ENCODE data around the gene SLC2A11. TPM values are rescaled to one million over a fixed set of nuclear protein-coding genes. Genes with fewer than 3 reads are reported as not detected.

SLC2A11 gene, protein sequence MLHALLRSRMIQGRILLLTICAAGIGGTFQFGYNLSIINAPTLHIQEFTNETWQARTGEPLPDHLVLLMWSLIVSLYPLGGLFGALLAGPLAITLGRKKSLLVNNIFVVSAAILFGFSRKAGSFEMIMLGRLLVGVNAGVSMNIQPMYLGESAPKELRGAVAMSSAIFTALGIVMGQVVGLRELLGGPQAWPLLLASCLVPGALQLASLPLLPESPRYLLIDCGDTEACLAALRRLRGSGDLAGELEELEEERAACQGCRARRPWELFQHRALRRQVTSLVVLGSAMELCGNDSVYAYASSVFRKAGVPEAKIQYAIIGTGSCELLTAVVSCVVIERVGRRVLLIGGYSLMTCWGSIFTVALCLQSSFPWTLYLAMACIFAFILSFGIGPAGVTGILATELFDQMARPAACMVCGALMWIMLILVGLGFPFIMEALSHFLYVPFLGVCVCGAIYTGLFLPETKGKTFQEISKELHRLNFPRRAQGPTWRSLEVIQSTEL
- 18.9 and 32.8 TPM in 2 replicates for total RNA-seq (2022)
- percentile 55 among the genes with signal in this experiment for Bru-seq, nascent RNA
- percentile 66 among the genes with signal in this experiment for BruChase-seq, experiment 1, labeled RNA remaining after a 6-hour chase
- BruChase-seq, experiment 2, labeled RNA remaining after a 2-hour chase = percentile 61 among the genes with signal in this experiment
- long read RNA-seq, partial matches to known transcripts = 6 of 12 reads
- long read RNA-seq, other reads (novel, unspliced or antisense) = 3 of 12 reads

DNA sequence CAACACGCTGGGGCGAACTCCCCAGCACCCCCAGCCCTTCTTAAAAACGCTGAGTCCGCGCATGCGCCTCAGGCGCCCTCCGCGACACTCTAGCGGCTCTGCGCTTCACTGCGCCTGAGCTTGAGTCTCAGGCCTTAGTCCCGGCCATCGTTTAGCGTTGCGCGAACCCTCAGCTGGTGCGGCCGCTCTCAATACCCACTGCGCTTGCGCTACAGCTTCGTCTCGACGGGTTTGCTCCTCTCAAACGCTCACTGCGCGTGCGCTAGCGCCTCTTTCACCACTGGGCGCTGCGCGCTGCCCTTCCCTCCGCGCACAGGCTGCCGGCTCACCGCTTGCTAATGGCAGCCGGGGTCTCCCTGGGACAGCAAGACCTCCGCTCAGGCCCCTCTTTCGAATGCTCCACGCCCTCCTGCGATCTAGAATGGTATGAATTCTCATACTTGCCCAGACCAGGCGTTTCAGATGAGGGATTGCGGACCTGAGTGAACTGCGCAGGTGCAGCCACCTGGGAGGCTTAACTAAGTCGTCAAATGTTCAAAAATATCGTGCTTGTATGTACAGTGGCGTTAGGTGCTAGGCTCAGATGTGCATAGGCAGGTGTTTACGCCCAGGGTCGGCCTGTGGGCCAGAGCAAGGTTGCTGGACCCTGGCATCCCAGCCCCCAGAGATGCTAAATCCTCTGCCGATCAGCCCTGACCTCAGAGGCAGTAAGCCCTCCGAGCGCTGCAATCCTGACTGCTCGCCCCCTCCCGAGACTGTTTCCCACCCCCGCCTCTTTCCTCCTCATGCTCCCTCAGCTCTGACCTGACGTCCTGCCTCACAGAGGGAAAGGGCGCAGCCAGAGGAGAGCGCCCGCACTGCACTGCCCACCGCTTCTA, at the start of gene SLC2A11:
TSS of gene SLC2A11 (plus strand) at position 270 of the 878 bp plus-strand sequence. CDS start at position 395, 125 bp downstream.
- intact Hi-C loops (cut with micrococcal nuclease; ENCODE audit: unreplicated experiment) = no loop called here
- Mint-ChIP-seq H3K9me3 (ENCODE audit: low read depth, unreplicated experiment) (no peaks in the 10 kb centered on the region), H3K4me3 (ENCODE audit: low read depth, unreplicated experiment) (peak within 1 kb of the TSS; percentile 95), H3K27me3 (ENCODE audit: unreplicated experiment) (no peaks in the 10 kb centered on the region), H3K27ac (ENCODE audit: unreplicated experiment) (peak within 1 kb of the TSS; percentile 74), H3K36me3 (ENCODE audit: insufficient read depth, unreplicated experiment) (peaks cover 22% of the 10 kb centered on the region), H3K4me1 (ENCODE audit: low read depth, unreplicated experiment) (peaks cover 21% of the 10 kb centered on the region)
- TSS peak; percentile 47 for BruUV-seq (replicated peaks)
- DNase-seq = peak; percentile 94
- TF ChIP-seq, protein P1, sequence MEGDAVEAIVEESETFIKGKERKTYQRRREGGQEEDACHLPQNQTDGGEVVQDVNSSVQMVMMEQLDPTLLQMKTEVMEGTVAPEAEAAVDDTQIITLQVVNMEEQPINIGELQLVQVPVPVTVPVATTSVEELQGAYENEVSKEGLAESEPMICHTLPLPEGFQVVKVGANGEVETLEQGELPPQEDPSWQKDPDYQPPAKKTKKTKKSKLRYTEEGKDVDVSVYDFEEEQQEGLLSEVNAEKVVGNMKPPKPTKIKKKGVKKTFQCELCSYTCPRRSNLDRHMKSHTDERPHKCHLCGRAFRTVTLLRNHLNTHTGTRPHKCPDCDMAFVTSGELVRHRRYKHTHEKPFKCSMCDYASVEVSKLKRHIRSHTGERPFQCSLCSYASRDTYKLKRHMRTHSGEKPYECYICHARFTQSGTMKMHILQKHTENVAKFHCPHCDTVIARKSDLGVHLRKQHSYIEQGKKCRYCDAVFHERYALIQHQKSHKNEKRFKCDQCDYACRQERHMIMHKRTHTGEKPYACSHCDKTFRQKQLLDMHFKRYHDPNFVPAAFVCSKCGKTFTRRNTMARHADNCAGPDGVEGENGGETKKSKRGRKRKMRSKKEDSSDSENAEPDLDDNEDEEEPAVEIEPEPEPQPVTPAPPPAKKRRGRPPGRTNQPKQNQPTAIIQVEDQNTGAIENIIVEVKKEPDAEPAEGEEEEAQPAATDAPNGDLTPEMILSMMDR (IDR thresholded peaks at IDR 0.05; ENCODE audit: unreplicated experiment) = peak; percentile 10
- CTCF ChIA-PET = interaction anchor here (0.5 to 2.3 kb wide), 22 partner anchors 8 to 1590 kb away, joined by 3 to 18 read pairs (median 4); partner anchors contain the start of genes CHCHD10 and MIF

DNA sequence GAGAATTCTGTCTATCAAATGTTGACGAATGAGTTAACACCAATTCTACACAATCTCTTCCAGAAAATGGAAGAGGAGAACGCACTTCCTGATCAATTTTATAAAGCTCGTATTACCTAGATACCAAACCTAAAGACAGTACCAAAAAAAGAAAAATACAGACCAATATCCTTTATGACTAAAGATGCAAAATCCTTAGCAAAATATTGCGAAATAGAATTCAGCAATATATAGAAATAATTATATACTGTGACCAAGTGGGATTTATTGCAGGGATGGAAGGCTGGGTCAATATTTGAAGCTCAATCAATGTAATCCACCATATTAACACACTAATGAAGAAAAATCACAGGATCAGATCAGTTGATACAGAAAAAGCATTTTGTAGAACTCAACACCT, 45.3 kb upstream of the SLC2A11 start:
- peaks cover 43% of the 10 kb centered on the region for H3K36me3 Mint-ChIP-seq (ENCODE audit: insufficient read depth, unreplicated experiment)
- DNase-seq = no peak
- no peaks in the 10 kb centered on the region for H3K27me3 Mint-ChIP-seq (ENCODE audit: unreplicated experiment)
- CTCF ChIA-PET = interaction anchor here (0.7 kb wide), 1 partner anchor 28 kb away, joined by 3 read pairs; no protein-coding TSS in a partner anchor
- H3K9me3 Mint-ChIP-seq (ENCODE audit: low read depth, unreplicated experiment) = no peaks in the 10 kb centered on the region
- H3K27ac Mint-ChIP-seq (ENCODE audit: unreplicated experiment) = no peak overlapping the region
- intact Hi-C loops (cut with micrococcal nuclease; ENCODE audit: unreplicated experiment) = no loop called here
- H3K4me1 Mint-ChIP-seq (ENCODE audit: low read depth, unreplicated experiment) = no peaks in the 10 kb centered on the region
- H3K4me3 Mint-ChIP-seq (ENCODE audit: low read depth, unreplicated experiment) = no peak overlapping the region
- BruUV-seq (replicated peaks) = no TSS peak
- TF ChIP-seq, protein P1 (IDR thresholded peaks at IDR 0.05; ENCODE audit: unreplicated experiment) = no peak

DNA sequence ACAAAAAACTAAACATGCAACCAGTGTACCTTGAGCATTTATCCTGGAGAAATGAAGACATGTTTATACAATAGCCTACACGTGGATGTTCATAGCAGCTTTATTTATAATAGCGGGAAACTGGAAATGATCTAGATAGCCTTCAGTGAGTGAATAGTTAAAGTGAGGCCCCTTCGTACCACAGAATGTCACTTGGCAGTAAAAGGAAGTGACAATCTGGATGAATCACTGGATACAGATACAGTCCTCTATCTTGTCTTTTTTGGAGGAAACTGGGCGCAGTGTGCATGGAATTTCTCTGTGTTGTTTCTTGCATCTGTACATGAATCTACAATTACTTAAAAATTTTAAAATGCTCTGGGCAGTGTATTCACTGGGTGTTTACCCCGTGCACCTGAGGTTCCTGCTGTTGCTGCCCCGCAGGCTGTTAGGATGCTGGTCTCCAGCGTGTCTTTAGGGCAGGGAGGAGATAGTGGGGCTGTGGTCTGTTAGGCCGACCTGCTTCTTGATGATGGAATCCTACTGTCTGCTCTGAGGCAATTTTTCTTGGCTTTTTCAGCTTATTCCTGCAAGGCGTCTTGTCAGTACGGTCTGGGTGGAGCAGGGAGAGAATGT, 42.0 kb upstream of the SLC2A11 start:
- H3K4me1 Mint-ChIP-seq (ENCODE audit: low read depth, unreplicated experiment) = no peaks in the 10 kb centered on the region
- no TSS peak for BruUV-seq (replicated peaks)
- no peaks in the 10 kb centered on the region for H3K27me3 Mint-ChIP-seq (ENCODE audit: unreplicated experiment)
- TF ChIP-seq, protein P1 (IDR thresholded peaks at IDR 0.05; ENCODE audit: unreplicated experiment) = no peak
- H3K9me3 Mint-ChIP-seq (ENCODE audit: low read depth, unreplicated experiment) = no peaks in the 10 kb centered on the region
- no peak overlapping the region for H3K4me3 Mint-ChIP-seq (ENCODE audit: low read depth, unreplicated experiment)
- CTCF ChIA-PET = no interaction called here
- H3K27ac Mint-ChIP-seq (ENCODE audit: unreplicated experiment) = no peak overlapping the region
- DNase-seq = no peak
- intact Hi-C loops (cut with micrococcal nuclease; ENCODE audit: unreplicated experiment) = no loop called here
- H3K36me3 Mint-ChIP-seq (ENCODE audit: insufficient read depth, unreplicated experiment) = peaks cover 30% of the 10 kb centered on the region

Measured in Calu3 (cell line).